ENCODE data around the gene WDPCP.
"Not testable (repeated sequence)": the region's sequence is repeated elsewhere in the genome, so short reads cannot be mapped to it uniquely, and the experiment has no call there.

WDPCP gene

GRCh38 chr2:63347361-63347760, 240.9 kb downstream of the WDPCP start:
- DNase-seq (ENCODE audit: low read depth) = no peak

GRCh38 chr2:63346411-63346810, 241.9 kb downstream of the WDPCP start:
- no peak for DNase-seq (ENCODE audit: low read depth)

GRCh38 chr2:63345285-63345633, 243.0 kb downstream of the WDPCP start:
- no peak for DNase-seq (ENCODE audit: low read depth)

- no peak for DNase-seq (ENCODE audit: low read depth)
Measured at GRCh38 chr2:63344575-63345284, 243.5 kb downstream of the WDPCP start.

- no peak for DNase-seq (ENCODE audit: low read depth)
Measured at GRCh38 chr2:63343397-63344109, 244.7 kb downstream of the WDPCP start.

GRCh38 chr2:63340443-63340842, 247.8 kb downstream of the WDPCP start:
- no peak for DNase-seq (ENCODE audit: low read depth)

- no peak for DNase-seq (ENCODE audit: low read depth)
Measured at GRCh38 chr2:63334910-63335309, 253.4 kb downstream of the WDPCP start.

- no peak for DNase-seq (ENCODE audit: low read depth)
Measured at GRCh38 chr2:63326473-63326872, 261.8 kb downstream of the WDPCP start.

GRCh38 chr2:63323662-63324061, 264.6 kb downstream of the WDPCP start:
- not testable (repeated sequence) for DNase-seq (ENCODE audit: low read depth)

GRCh38 chr2:63321973-63322372, 266.3 kb downstream of the WDPCP start:
- DNase-seq (ENCODE audit: low read depth) = not testable (repeated sequence)

- no peak for DNase-seq (ENCODE audit: low read depth)
Measured at GRCh38 chr2:63320669-63321068, 267.6 kb downstream of the WDPCP start.

- no peak for DNase-seq (ENCODE audit: low read depth)
Measured at GRCh38 chr2:63310614-63311013, 277.7 kb downstream of the WDPCP start.

- DNase-seq (ENCODE audit: low read depth) = no peak
Measured at GRCh38 chr2:63301481-63301880, 286.8 kb downstream of the WDPCP start.

- no peak for DNase-seq (ENCODE audit: low read depth)
Measured at GRCh38 chr2:63300835-63301234, 287.4 kb downstream of the WDPCP start.

- DNase-seq (ENCODE audit: low read depth) = no peak
Measured at GRCh38 chr2:63287956-63288355, 300.3 kb downstream of the WDPCP start.

GRCh38 chr2:63286520-63286919, 301.8 kb downstream of the WDPCP start:
- DNase-seq (ENCODE audit: low read depth) = not testable (repeated sequence)

- DNase-seq (ENCODE audit: low read depth) = no peak
Measured at GRCh38 chr2:63283273-63283672, 305.0 kb downstream of the WDPCP start.

GRCh38 chr2:63272560-63272959, 315.7 kb downstream of the WDPCP start:
- DNase-seq (ENCODE audit: low read depth) = no peak

GRCh38 chr2:63270717-63271116, 317.6 kb downstream of the WDPCP start:
- no peak for DNase-seq (ENCODE audit: low read depth)

- no peak for DNase-seq (ENCODE audit: low read depth)
Measured at GRCh38 chr2:63268946-63269345, 319.3 kb downstream of the WDPCP start.

GRCh38 chr2:63261137-63261621, 327.1 kb downstream of the WDPCP start:
- DNase-seq (ENCODE audit: low read depth) = no peak

GRCh38 chr2:63257473-63257872, 330.8 kb downstream of the WDPCP start:
- no peak for DNase-seq (ENCODE audit: low read depth)

- no peak for DNase-seq (ENCODE audit: low read depth)
Measured at GRCh38 chr2:63249161-63249560, 339.1 kb downstream of the WDPCP start.

GRCh38 chr2:63242747-63243146, 345.5 kb downstream of the WDPCP start:
- DNase-seq (ENCODE audit: low read depth) = no peak

Measured in activated T-cell treated with anti-CD3 and anti-CD28 coated beads for 48 hours (primary cell).